HG03378 (cell line): ENCODE data around the gene ATG16L1.

Experiments used
- ATAC-seq: cut with Tn5 transposase; IDR thresholded peaks from one replicate; pipeline ENCODE4 v1.9.1; 2021; ENCODE audit warnings: mild to moderate bottlenecking, moderate library complexity; ENCODE audit not compliant: unreplicated experiment

The ATG16L1 gene

DNA sequence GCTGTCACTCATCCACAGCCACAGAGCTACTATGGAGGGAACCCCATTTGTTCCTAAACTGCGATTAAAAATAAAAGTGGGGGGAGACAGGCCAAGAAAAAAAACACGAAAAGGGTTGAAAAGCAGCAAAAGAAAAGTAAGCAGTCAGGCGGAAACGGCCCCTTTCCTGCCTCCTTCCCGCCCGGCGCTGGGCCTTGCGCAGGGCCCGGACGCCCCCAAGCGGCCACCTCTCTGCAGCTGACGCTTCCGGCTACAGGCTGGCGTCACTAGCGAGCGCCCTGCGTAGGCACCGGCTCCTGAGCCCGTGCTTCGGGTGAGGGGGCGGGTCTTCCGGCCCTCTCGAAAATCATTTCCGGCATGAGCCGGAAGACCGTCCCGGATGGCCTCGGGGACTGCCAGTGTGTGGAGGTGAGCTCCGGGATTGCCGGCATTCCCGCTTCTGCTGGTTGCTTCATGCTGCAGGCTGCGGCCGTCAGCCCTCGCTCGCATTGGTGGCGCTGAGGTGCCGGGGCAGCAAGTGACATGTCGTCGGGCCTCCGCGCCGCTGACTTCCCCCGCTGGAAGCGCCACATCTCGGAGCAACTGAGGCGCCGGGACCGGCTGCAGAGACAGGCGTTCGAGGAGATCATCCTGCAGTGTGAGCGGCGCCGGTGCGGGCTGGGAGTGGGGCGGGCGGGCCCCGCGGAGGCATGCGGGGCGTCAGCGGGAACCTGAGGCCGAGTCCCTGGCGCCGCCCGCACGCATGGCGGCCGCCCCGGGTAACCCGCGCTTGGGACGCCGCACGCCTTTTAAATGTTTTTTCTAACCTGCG, at the start of gene ATG16L1:
ATG16L1 (plus strand) TSS at position 368 of the 811 bp plus-strand sequence; CDS start at position 523, 155 bp downstream.
- peak; percentile 72 for ATAC-seq

DNA sequence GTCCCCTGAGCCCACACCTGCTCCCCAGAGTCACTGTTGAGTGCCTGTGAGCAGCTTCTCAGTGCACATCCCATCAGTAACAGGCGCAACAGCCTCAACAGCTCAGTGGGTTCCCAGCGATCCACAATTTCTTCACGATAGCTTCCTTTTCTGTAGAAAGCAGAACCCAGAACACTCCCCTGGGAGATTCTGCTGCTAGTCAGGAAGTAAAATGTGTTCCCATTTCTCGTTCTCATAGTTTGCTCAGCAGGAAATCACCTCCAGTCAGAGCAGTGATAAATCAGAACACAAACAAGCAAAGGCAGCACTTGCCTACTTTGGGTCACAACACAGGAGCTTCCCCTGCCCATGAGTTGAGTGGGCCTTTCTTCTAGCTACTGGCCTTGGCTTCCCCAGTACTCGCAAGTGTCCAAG, 48.9 kb upstream of the ATG16L1 start:
- no peak for ATAC-seq

DNA sequence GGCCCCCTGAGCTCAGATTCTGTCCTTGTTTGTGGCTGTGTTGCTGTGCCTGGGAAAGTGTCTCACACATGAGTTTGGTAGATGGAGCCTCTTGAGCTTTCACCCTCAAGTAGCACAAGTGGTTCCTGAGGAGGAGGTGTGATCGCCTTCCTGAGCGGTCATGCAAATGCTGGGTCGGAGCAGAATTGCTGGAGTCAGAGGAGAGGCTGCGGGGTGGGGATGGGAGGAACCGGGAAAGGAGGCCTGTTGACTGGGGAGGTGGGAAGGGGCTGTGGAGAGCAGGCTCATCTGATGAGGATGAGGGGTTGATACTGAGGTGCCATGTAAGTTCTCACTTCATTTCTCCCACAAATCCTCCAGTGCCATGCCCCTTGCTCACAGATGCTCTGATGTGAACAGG, 48.4 kb upstream of the ATG16L1 start:
- no peak for ATAC-seq

DNA sequence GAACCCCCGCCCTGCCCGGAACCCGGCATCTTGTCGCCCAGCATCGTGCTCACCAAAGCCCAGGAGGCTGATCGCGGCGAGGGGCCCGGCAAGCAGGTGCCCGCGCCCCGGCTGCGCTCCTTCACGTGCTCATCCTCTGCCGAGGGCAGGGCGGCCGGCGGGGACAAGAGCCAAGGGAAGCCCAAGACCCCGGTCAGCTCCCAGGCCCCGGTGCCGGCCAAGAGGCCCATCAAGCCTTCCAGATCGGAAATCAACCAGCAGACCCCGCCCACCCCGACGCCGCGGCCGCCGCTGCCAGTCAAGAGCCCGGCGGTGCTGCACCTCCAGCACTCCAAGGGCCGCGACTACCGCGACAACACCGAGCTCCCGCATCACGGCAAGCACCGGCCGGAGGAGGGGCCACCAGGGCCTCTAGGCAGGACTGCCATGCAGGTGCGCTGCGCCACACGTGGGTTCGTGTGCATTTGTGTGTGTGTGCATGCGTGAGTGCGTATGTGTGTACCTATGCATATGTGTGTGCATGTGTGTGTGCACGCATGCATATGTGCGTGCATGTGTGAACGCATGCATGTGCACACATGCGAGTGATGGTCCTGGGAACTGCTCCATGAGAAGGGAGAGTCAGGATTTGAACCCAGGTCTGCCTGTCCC, 47.1 kb upstream of the ATG16L1 start:
- no peak for ATAC-seq

DNA sequence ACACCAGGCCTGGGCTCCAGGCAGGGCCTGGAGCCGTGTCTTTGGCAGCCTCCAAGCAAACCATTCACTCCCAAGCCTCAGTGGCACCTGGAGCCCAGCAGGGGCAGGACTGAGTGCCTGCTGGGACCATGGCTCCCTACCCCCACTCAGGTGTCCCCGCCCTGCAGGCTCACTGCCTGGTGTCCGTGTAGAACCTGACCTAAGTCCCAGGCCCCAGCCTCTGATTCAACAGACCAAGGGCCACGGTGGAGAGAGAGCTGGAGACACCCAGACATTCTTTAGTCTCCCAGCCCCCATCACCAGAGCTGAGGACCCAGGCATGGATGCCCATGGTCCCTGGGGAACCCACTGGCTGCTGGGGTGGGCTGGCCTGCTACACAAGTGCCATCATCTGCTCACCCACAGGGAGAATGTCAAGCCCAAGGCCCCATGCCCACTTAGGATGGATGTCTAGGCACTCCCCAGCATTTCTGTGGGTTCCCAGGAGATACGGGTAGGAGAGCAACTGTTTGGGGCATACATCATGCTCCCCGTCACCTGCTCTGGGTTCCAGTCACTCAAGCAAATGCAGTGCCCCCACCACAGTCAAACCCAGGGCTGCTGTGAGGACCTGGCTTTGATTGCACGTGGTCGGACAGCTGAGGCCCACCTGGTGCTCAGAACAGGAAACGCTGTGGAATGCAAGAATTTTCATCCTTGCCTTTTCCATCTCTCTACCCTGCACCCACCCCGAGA, 42.9 kb upstream of the ATG16L1 start:
- ATAC-seq, result no peak

DNA sequence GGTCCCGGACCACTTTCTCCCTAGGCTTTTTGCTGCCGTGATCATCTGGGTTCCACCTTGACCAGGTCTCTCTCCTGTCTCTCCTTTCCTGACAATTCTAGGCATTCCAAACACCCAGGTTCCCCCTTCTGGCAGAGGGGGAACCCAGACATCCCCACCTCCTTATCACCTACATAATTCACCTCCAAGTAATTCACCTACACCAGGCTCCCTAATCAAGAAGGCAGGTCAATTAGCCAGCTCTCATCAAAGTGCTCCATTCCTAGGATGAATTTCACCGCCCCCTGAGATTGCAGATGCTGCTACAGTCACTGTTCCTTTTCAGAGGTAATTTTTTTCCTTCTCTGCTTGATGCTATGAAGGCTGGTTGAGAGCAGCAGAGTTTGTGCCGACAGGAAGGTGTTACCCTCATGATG, 42.3 kb upstream of the ATG16L1 start:
- ATAC-seq, result no peak

DNA sequence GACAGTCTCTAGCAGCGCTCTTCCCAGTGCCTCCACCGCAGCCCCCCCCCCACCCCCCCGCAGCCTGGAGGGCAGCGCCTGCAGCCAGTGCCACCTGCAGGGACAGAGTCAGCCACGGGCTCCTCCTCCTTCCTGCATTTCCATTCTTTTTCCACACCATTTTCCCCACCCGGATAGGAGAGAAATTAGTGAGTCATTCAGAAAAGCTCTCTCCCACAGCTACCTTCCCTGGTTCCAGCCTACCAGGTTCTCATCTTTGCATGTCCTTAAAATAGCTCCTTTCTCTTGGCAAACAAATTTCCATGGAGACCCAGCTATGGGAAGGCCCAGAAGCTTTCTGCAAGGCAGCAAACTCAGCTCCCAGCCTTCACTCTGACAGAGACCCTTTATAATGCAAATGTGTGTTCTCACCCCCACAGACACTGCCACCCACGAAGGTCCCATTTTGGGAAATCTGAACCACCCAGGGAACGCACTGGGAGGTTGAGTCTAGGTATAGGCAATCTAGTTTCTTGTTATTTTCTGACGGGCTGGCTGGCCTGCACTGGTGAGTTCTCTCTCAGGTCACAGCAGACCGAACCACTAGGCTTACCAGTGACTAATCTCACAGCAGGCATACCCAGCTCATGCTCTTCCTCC, 41.8 kb upstream of the ATG16L1 start:
- ATAC-seq, result no peak

DNA sequence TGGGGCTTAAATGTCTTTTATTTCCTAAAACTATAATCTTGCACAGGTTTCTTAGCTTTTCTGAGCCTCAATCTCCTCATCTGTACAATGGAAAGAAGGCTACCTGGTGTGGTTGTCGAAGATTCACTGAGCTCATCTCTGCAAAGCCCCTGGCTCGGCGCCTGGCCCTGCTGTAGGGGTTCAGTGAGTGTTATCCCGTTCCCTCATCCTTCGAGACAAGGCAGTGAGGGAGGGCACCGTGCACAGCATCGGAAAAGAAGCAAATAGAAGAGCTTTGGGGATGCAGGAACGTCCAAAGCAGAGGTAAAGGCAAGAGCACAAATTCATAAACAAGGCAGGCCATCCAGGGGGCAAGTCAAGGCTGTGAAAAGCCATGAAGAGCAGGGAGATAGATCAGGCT, 41.2 kb upstream of the ATG16L1 start:
- ATAC-seq, result no peak

DNA sequence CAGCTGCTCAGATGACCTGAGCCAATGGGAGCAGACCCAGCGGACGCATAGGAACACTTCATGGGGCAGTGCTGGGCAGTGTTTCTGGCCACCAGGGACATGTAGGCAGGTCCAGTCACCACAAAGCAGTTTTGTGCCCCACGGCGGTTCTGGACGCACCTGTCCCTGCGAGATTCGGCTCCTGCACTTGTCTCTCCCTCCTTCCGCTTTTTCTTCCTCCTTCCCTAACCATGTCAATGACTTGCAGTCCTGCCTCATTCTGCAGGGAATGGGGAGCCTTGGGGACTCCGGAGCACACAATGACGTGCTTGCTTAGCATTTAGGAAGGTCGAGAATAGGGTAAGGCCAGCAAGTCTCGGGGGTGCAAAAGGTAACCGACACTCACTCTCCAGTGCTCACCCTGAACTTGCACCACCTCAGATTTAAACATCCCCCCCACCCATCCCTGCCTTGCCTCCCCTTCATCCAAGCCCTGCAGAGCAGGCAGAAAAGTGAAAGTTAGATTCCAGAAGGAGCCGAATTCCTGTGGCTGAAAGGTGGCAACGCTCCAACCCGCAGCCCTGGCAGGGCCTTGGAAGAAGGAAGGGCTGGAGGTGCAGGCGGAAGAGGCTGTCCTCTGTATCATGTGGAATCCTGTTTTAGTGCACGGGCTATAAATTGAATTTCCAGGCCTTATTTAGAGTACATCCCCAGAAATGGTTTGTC, 40.5 kb upstream of the ATG16L1 start:
- no peak for ATAC-seq

DNA sequence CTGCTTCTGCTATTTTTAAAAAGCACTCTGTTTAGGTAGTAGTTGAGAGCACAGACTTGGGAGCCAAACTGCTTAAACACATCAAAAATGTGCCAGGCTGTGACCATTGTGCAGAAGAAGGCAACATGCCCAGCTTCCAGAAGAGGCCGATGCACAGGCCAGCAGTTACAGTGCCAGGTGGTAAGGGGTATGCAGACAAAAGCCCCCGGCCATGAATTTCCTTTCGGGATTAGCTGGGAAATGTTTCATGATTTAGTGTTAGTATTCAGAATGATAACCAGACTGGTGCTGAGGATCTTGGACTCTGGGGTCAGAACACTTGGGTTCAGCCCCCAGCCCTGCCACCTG, 40.0 kb upstream of the ATG16L1 start:
- ATAC-seq, result no peak

DNA sequence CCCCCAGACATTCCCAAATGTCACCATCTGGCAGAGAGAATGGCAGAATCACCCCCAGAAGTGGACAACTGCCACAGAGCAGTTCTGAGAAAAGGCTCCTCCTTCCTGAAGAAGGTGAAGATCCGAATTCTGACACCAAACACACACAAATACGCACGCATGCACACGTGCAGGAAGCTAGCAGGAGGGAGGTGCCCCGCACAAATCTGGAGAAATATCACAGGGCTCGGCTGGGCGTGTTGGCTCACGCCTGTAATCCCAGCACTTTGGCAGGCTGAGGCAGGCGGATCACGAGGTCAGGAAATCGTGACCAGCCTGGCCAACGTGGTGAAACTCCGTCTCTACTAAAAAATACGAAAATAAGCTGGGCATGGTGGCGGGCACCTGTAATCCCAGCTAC, 38.5 kb upstream of the ATG16L1 start:
- no peak for ATAC-seq

DNA sequence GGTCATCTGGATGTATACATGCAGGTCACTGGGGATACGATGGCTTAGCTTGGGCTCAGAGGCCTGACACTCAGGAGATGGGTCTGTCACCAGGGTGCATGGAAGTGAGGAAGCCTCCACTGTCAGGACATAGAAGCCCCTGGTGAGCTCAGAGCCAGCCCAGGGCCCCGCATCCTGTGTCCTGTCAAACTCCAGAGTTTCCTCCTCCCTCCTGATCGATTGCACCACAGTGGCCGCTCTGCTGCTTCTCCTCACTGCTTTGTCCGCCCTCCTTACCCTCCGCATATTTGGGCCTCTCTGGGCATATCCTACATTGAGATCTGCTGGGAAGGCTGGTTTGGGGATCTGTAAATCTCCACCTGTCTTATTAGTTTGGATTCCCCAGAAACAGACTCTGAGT, 37.5 kb upstream of the ATG16L1 start:
- ATAC-seq, result no peak

DNA sequence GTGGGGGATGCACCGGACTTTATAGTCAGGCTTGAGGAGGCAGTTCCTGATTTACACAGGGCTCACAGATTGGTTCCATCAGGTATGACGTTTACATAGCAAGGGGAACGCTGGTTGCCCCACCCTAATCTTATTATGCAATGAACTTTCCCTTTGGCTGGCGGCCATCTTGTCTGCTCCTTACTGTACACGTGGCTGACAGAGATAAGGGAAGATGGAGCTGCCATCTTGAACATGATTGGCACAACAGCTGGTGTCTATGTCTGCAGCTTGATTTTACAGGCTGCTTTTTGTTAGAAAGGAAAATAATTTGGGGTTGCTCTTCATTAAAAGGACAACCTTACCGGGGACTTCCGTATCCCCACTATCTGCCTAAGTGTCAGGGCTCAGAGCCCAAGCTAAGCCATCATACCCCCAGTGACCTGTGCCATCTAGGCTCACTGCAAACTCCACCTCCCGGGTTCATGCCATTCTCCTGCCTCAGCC, 33.5 kb upstream of the ATG16L1 start:
- no peak for ATAC-seq

DNA sequence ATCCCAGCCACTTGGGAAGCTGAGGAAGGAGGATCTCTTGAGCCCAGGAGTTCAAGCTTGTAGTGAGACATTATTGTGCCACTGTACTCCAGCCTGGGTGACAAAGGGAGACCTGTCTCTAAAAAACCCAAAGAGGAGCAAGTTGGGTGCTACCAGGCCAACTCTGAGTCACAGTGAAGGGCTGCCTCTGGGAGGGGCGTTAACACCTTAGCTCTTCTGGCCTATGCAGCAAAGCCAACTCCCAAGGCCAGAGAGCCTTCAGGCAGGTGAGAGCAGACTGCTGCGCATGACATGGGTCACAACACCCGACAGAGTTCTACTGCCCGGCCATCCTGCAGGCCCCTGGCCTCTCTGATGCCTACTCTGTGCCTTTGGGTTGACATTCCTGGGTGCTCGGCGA, 32.6 kb upstream of the ATG16L1 start:
- no peak for ATAC-seq

DNA sequence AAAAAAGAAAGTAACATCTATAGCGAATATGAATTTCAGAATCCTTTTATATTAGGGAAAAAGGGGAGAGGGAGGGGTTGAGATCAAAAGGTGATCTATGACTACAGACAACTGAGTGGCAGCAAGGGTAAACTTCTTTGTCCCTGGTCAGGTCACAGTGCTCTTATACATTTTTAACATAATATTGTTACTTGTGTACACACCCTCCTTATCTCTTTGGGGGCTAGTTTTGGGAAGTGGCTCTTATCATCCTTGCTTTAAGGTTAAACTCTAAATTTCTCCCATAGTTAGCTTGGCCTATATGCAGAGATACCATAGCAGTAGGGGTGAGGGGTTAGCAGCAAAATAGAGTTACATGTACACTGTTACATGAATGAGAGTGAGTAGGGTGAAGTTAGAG, 31.6 kb upstream of the ATG16L1 start:
- no peak for ATAC-seq

DNA sequence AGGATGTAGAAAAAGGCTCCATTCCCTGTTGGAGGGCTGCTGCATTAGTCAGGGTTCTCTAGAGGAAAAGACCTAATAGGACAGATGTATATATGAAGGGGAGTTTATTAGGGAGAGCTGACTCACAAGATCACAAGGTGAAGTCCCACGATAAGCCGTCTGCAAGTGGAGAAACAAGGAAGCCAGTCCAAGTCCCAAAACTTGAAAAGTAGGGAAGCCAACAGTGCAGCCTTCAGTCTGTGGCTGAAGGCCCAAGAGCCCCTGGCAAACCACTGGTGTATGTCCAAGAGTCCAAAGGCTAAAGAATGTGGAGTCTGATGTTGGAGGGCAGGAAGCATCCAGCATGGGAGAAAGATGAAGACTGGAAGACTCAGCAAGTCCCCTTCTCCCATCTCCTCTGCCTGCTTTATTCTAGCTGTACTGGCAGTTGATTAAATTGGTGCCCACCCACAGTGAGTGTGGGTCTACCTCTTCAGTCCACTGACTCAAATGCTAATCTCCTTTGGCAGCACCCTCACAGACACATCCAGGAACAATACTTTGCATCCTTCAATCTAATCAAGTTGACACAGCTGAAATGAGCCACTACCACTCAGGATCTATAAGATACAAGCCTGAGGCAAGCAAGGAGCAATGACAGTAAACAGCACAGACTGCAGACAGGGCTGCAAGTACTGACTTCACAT, 30.0 kb upstream of the ATG16L1 start:
- ATAC-seq, result no peak

DNA sequence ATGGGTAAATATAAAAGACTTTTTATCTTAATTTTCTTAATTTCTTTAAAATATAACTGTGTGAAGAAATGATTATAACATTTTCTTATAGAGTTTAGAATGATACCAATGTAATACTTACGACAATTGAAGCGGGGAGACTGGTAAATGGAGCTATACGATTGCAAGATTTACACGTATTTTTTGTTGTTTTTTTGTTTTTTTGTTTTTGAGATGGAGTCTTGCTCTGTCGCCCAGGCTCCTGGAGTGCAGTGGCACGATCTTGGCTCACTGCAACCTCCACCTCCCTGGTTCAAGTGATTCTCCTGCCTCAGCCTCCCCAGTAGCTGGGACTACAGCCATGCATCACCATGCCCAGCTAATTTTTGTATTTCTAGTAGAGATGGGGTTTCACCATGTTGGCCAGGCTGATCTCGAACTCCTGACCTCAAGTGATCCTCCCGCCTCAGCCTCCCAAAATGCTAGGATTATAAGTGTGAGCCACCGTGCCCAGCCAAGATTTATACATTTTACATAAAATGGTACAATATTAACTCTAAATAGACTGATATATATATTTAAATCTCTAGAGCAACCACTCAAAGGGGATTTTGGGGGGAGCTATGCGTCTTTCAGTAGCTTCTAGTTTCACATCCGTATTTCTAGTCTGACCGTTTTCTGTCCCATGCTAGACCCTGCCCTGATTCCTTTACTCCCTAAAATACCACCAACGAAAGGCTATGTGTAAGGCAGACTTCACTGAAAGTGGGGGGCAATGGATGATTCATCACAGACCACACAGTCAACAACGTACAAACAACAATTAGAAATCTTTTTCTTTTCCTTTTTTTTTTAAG, 28.2 kb upstream of the ATG16L1 start:
- peak; percentile 75 for ATAC-seq

DNA sequence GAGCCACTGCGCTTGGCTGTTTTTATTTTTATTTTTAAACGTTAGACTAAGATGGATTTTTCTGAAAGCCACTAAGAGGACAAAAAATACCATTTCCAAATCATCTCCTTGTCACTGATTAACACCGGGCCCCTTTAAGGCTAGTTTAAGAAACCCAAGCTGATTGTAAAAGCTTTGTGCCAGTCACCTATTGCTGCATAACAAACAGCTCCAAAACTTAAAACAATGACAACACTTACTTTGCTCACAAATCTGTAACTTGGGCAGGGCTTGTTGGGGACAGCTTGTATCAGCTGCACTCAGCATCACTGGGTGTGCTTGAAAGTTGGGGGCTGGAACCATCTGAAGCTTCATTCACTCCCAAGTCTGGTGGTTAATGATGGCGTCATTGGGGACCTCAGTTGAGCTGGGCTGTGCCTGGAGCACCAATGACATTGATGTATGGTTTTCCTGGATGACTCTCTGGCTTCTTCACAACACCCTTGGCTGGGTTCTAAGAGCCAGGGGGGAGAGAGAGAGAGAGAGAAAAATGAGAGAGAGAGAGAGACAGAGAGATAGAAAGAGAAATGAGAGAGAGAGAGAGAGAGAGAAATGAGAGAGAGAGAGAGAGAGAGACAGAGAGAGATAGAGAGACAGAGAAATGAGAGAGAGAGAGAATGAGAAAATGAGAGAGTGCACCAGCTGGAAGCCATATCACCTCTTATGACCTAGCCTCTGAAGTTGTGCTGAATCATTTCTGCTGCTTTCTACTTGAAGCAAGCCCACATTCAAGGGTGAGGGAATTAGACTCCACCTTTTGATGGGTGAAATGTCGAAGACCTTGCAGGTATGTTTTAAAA, 26.0 kb upstream of the ATG16L1 start:
- no peak for ATAC-seq
